Erythroblast (primary cell): ENCODE results near the gene AQP1.

Source experiments
- DNase-seq, 2 experiments: peaks; one replicate each; lab custom pipeline; 2025; lab: John Stamatoyannopoulos, UW
- GATA1 ChIP-seq: IDR thresholded peaks from 2 replicates; pipeline ENCODE4 v1.6.1; 2011; ENCODE audit warnings: low read depth, mild to moderate bottlenecking, control low read depth, low read length, moderate library complexity
- POLR2A ChIP-seq: IDR thresholded peaks from 2 replicates; pipeline ENCODE4 v1.6.1; 2011; ENCODE audit warnings: mild to moderate bottlenecking, low read length

The AQP1 gene

DNA sequence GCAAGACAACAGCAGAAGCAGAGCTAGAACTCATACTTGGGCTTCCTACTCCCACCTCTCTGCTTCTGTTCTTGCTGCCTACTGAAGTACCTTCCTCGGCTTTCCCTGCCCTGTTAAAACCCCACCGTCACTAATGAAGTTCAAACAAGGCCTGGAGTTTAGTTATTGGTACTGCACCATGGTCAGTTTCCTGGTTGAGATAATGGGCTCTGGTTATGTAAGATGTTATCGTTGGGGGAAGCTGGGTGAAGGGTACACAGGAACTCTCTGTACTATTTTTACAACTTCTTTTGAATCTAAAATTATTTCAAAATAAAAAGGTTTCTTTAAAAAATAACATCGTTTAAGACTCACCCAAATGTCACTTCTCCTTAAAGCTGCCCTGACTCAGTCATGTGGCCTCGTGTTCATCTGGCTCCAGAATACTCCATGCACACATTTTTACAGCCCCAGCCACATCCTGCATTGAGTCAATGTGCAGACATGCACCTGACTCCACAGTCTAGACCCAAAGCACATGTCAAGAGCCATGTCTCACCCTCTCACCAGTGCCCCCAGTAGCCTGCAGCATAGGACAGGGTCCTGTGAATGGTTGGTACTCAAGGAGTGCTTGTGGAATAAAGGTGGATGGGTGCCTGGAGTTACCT lies 36.9 kb upstream of the AQP1 start:
- no peak for DNase-seq
- TF ChIP-seq GATA1: no peak
- no peak for TF ChIP-seq POLR2A

DNA sequence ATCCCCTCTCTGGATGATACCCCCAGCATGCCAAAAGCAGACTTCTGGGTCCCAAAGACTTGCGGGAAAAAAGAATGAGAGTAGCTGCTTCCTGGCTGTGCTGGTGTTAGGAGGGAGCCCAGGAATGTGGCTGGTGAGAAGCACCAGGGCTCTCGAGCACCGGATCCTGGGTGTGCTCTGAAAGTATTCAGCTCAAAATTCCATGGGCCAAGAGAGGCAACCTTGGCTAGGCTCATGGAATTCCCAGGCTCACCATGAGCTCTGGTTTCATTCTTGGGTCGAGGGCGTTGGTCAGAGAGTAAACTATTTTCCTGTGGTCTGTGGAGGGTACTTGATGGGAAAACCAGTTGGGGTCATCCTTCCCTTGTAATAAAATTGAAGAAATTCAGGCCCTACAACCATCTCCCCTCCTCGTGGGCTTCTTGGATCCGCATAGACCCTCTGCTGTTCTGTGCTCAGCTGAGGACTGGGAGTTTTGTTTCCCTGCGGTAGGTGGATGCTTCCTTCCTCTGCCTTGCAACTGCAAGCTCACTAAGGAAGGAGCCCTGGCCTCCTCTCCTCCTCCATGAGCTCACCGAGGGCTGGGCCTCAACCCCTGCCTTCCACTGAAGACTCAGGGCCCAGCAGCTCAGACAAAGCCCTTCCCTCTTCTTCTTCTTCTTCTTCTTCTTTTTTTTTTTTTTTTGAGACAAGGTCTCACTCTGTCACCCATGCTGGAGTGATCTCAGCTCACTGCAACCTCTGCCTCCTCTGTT lies 34.5 kb upstream of the AQP1 start:
- no peak for DNase-seq
- TF ChIP-seq POLR2A (no peak), GATA1 (no peak)

DNA sequence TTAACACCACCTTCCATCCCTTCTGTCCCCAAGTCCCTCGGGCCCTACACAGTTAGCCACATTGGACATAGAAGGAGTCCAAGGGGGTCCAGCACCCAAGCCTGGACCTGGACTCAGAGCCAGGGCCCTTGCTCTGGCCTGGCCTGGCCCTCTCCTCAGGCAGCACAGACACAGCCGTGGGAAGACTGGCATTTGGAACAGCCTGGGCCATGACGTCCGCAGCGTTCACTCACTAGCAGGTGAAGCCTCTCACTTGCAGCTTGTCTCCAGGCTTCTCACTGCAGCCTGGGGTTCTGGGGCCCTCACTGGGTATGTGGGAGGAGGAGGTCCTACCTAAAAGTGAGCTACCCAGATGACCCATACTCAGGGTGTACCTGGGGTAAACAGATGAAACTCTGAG lies 33.7 kb upstream of the AQP1 start:
- TF ChIP-seq POLR2A (no peak), GATA1 (no peak)
- no peak for DNase-seq

DNA sequence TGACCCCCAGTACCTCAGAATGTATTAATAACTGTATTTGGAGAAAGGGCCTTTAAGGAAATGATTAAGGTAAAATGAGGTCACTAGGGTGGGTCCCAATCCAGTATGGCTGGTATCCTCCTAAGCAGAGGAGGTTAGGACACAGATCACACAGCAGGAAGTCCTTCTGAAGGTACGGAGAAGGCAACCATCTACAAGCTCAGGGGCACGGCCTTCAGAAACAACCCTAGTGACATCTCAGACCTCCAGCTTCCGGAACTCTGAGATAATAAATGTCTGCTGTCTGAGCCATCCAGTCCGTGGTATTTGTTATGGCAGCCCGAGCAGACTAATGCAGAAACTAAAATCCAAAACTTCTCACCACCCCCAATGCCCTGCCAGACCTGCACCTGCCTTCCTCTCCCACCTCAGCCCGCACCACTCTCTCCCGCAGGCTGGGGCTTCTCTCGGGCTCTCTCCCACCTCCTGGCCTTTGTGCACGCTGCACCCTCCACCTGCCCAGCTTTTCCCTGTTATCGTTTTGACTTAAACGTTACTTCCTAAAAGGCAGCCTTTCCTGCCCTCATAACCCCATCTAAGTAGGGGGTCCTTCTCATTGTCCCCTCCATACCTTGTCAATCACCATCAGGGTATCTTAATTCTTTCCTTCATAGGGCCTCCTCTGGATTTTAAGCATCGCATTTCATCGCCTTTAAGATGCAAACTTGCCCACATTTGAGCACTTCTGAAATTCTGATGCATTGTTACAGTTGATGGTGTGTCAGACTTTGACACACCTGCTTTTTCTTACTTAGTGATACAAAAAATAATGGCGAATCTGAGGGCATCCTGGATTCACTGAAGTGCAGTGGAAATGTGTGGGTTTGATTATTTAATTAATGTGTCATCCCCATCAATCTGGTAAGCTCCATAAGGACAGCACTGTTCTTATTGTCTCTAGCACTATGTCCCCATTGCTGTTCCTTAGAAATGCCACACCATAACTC lies 32.2 kb upstream of the AQP1 start:
- DNase-seq: no peak
- TF ChIP-seq GATA1: no peak
- TF ChIP-seq POLR2A: no peak

DNA sequence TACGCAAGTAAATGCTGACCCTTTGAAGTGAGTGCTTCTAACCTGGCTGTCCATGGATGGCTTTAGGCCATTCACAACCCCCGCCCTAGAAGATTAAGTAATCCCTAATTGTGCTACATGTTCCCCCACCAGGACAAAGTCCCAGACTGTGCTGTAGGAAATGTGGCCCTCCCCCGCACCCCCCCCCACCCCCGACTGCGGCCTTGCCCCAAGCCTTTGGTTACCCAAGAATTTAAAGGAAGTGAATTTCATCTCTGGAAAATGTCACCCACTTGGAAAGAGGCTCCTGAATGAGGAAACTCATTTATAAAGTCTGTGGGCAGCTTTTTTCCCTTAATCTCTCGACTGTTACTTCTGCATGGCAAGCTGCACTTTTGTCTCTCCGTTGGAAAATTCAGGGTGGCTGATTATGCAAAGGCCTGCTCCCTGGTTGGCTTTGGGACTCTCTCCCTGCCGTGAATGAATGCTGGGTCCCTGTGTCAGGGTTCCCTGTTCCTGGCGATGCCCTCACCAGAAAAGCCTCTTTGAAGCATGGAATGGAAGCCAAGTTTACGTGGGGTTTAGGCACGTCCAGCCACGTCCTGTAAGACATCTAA lies 31.4 kb upstream of the AQP1 start:
- TF ChIP-seq POLR2A: no peak
- TF ChIP-seq GATA1: no peak
- DNase-seq: no peak

DNA sequence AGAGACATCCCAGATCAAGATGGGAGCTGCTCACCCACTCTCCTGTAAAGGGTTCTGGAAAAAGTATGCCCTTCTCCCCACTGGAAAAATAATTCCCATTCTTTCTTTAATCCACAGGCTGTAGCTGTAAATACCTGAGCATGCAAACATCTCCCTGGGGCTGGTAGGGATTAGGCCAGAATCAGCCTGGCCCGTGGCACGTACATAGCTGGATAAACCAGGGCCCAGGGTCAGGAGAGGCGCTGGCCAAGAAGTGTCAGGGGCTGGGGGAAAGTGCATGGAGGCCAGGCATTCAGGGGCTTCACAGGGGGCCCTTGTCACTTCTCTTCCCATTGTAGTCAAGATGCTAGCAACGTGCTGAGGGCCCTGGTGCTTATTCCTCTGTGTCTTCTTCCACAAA lies 30.7 kb upstream of the AQP1 start:
- TF ChIP-seq POLR2A: no peak
- TF ChIP-seq GATA1: no peak
- no peak for DNase-seq

DNA sequence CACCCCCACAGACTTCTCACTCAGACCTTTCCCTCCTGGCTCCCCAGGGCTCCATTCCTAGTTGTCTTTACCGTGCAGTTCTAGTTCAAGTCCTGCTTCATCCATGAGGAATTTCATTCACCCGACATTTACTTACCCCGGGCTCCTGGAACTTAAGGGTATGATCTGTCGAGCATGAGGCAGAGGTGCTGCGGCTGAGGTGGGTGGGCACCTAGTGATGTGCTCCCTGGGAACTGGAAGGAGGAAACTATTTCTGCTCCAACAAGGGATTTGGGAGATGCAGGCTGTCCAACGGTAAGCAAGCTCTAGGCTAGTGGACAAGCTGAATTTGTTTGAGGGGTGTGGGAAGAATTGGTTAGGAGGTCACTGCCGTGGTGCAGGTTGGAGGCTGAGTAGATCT lies 30.2 kb upstream of the AQP1 start:
- no peak for TF ChIP-seq GATA1
- TF ChIP-seq POLR2A: no peak
- no peak for DNase-seq

DNA sequence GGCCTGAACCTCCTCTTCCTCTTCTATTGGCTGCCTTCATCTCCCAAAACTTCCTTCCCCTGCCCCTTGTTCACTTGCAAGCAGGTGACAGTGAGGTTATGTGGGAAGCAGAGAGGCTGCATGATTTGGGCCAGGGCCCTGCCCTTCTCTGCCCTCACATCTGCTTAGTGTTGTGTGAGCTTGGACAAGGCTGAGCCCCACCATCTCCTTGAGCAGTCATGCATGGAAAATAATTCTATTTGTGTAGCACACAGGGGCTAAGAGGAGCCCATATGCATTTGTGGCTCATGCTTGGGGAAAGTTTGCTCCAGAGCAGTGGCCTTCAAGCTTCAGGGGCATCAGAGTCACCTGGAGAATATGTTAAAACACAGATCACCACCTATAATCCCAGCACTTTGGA lies 26.8 kb upstream of the AQP1 start:
- TF ChIP-seq GATA1 (no peak), POLR2A (no peak)
- no peak for DNase-seq

DNA sequence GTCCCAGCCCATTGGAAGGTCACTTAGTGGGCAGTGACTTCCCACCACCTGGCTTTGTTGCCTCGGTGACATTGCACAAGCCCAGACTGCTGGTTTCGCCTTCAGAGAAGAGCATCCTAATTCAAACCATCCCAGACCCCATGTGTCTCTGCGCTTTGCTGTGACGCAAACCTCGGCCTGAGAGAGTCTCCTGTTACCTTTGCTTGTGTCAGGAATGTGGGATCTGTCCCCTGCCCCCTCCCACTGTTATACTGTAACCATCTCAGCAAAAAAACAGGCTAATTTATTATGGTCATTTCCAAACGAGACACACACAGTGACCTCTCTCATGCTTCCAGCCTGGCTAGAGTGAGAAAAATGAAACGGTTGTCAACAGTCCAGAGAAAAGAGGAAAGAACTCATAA lies 25.0 kb upstream of the AQP1 start:
- DNase-seq: no peak

DNA sequence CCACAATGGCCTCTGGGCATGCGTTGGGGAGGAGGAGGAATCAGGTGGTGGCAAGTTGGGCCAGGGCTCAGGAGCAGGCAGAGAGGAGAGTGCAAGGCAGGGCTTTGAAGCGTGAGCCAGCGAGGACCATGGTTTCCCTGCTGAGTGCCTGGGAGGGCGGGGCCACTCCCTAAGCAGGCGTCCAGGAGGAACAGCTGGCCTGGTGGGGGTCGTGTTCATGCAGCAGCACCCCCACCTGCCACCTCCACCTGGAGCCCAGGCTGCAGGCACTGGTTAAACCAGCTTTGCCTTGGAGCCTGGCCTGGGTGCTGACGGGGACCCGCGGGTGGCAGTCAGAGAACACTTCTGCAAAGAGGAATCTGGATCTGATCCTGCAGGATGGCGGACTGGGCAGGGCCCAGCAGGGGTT lies 24.2 kb upstream of the AQP1 start:
- no peak for DNase-seq
- TF ChIP-seq GATA1 (no peak), POLR2A (no peak)

More for the DNA sequence above, 25.0 kb upstream of the AQP1 start:
- no peak for TF ChIP-seq POLR2A
- no peak for TF ChIP-seq GATA1

DNA sequence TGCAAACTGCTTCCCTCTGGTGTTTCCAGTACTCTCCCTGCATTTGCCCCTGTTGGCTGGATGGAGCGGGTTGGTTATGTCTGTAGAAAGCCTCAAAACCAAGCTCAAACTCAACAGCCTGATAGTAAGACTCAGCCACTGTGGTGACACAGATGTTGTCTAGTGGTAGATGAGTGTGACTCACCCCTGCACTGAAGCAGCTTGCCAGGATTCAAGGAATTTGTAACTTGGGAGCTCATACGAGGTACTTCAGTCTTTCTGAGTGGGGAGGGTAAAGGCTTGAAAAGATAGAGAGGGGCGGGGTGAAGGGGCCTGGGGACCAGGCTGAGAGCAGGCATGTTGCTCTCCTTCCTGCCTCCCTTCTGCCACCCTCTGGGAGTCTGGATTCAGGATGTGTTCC lies 22.9 kb upstream of the AQP1 start:
- TF ChIP-seq GATA1 (no peak), POLR2A (no peak)
- DNase-seq: no peak

DNA sequence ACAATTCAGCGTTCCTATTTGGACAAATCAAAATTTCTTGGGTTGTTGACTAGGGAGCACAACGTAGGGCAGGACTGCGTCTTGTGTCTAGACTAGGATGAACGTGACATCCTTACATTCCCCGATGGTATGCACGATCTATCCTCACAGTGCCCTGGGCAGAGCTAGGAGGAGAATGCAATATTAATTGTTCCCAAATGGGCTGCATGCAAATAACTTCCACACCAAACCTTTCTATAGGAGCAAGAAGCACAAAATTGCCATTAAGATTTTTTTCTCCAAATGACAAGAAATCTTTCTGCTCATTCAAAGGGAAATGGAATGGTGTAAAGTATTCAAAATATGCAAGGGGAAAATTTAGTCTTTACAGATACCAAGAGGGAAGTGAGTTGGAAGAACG lies 21.4 kb upstream of the AQP1 start:
- no peak for DNase-seq
- no peak for TF ChIP-seq POLR2A
- no peak for TF ChIP-seq GATA1

DNA sequence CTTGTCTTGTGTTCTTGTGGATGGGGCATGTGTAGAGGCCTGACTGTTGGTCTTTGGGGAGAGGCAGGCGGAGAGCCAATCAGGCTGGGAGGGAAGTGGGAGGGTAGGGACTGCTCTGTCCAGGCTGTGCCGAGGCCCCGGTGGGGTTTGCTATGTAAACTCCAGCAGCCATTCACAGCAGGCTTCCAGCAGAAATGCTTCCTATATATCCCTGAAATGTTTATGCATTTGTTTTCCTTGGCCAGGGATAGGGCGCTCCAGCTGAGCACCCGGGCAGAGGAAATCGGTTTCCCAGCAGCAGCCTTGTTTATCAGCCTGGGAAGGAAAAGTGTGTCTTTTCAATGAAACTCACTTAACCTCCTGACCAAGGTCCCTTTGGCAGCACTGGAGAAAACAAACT lies 18.3 kb upstream of the AQP1 start:
- no peak for DNase-seq
- TF ChIP-seq POLR2A: no peak
- TF ChIP-seq GATA1: no peak
